Measurements from ENCODE around the gene KCNQ1.

- TF ChIP-seq CTCF (conservative IDR thresholded peaks at IDR 0.05; ENCODE audit: low read length) (no peak), EZH2phosphoT487 (IDR thresholded peaks at IDR 0.05; ENCODE audit: borderline replicate concordance) (no peak)
Measured at GRCh38 chr11:2835751-2836150, 390.9 kb downstream of the KCNQ1 start.

Measured in Loucy (cell line).